HG02759 (cell line): Measurements from ENCODE around the gene GPC6.
"Not testable (repeated sequence)": the region's sequence is repeated elsewhere in the genome, so short reads cannot be mapped to it uniquely, and the experiment has no call there.

Experiments
- ATAC-seq: cut with Tn5 transposase; IDR thresholded peaks from one replicate; pipeline ENCODE4 v1.9.1; 2021; ENCODE audit warnings: mild to moderate bottlenecking, moderate library complexity; ENCODE audit not compliant: unreplicated experiment

Gene GPC6

GRCh38 chr13:93226623-93227279 is at the start of gene GPC6:
GPC6 (plus strand) TSS chr13:93226807.
- no peak for ATAC-seq

- ATAC-seq = no peak
Measured at GRCh38 chr13:93180356-93180969, 46.1 kb upstream of the GPC6 start.

GRCh38 chr13:93182406-93182805 is 44.2 kb upstream of the GPC6 start:
- no peak for ATAC-seq

- no peak for ATAC-seq
Measured at GRCh38 chr13:93183302-93183701, 43.3 kb upstream of the GPC6 start.

- ATAC-seq = no peak
Measured at GRCh38 chr13:93190006-93190405, 36.6 kb upstream of the GPC6 start.

GRCh38 chr13:93193682-93194081 is 32.9 kb upstream of the GPC6 start:
- ATAC-seq = no peak

- ATAC-seq = no peak
Measured at GRCh38 chr13:93199856-93200255, 26.8 kb upstream of the GPC6 start.

GRCh38 chr13:93200626-93201025 is 26.0 kb upstream of the GPC6 start:
- ATAC-seq = no peak

- no peak for ATAC-seq
Measured at GRCh38 chr13:93201992-93202558, 24.5 kb upstream of the GPC6 start.

GRCh38 chr13:93206778-93207392 is 19.7 kb upstream of the GPC6 start:
- not testable (repeated sequence) for ATAC-seq

GRCh38 chr13:93216122-93216521 is 10.5 kb upstream of the GPC6 start:
- no peak for ATAC-seq

GRCh38 chr13:93217721-93218261 is 8.8 kb upstream of the GPC6 start:
- no peak for ATAC-seq

GRCh38 chr13:93218583-93218982 is 8.0 kb upstream of the GPC6 start:
- ATAC-seq = no peak

- ATAC-seq = no peak
Measured at GRCh38 chr13:93220073-93220472, 6.5 kb upstream of the GPC6 start.

GRCh38 chr13:93222976-93223375 is 3.6 kb upstream of the GPC6 start:
- ATAC-seq = no peak

- ATAC-seq = no peak
Measured at GRCh38 chr13:93224535-93224934, 2.1 kb upstream of the GPC6 start.

- ATAC-seq = no peak
Measured at GRCh38 chr13:93225610-93226009, 997 bp upstream of the GPC6 start.

- no peak for ATAC-seq
Measured at GRCh38 chr13:93226065-93226622, 463 bp upstream of the GPC6 start.

- ATAC-seq = peak; percentile 32
Measured at GRCh38 chr13:93227280-93227877, 772 bp downstream of the GPC6 start.

- ATAC-seq = peak; percentile 42
Measured at GRCh38 chr13:93227878-93228642, 1.5 kb downstream of the GPC6 start.

GRCh38 chr13:93228643-93228937 is 2.0 kb downstream of the GPC6 start:
- no peak for ATAC-seq
